A549 (cell line): Measurements from ENCODE around the gene DPP7. TPM values are rescaled to one million over a fixed set of nuclear protein-coding genes. Genes with fewer than 3 reads are reported as not detected.

Experiments used
- ATAC-seq, 2 experiments: fragments of 200-7000 bp in 1 of 2; fragments of >200 bp in 1 of 2; cut with Nextera tagmentation in 1 of 2; cut with Tn5 transposase in 1 of 2; 3 replicates each; pipeline versions ENCODE4 v1.8.0 to v1.9.1; 2018 to 2020; ENCODE audit warnings: mild to moderate bottlenecking in 1 of 2, moderate library complexity in 1 of 2
- CTCF ChIA-PET: fragments of 300-600 bp; sonication (Branson Sonifier 250); formaldehyde crosslinking; extraction: SDS; loops from one replicate; lab custom pipeline; 2021; ENCODE audit warnings: antibody characterized with exemption, inconsistent platforms; lab: Yijun Ruan, JAX
- POLR2A ChIA-PET: fragments of 350-600 bp; formaldehyde crosslinking; extraction: SDS; loops from one replicate; lab custom pipeline; 2021; ENCODE audit warnings: antibody characterized with exemption, inconsistent platforms; lab: Yijun Ruan, JAX
- DNase-seq, 2 experiments: peaks; one replicate each; pipeline versions ENCODE4 v3.0.0 to v3.0.0-alpha.2; 2011 to 2016; ENCODE audit warnings: low read depth in 1 of 2, low spot score in 1 of 2
- FAIRE-seq: peaks from 2 replicates; lab custom pipeline; 2011; peaks lifted over from hg19 to GRCh38; lab: Jason Lieb, UNC
- H3K27ac ChIP-seq, 2 experiments: fragments of >200 bp; sonication (Bioruptor Twin); formaldehyde crosslinking; 3 replicates each; pipeline ENCODE4 v1.5.1; 2016 to 2017
- H3K4me1 ChIP-seq: fragments of >200 bp; sonication (Bioruptor Twin); formaldehyde crosslinking; 3 replicates; pipeline ENCODE4 v1.6.1; 2016
- H3K4me2 ChIP-seq: fragments of >200 bp; sonication (Bioruptor Twin); formaldehyde crosslinking; 3 replicates; pipeline ENCODE4 v1.6.1; 2016
- H3K4me3 ChIP-seq: fragments of >200 bp; sonication (Bioruptor Twin); formaldehyde crosslinking; 3 replicates; pipeline ENCODE4 v1.5.1; 2016
- H3K9me3 ChIP-seq: fragments of >200 bp; sonication (Bioruptor Twin); formaldehyde crosslinking; 3 replicates; pipeline ENCODE4 v1.6.1; 2016
- BCL3 ChIP-seq: fragments of >200 bp; sonication (Bioruptor Twin); formaldehyde crosslinking; IDR thresholded peaks from 3 replicates; pipeline ENCODE4 v1.6.1; 2016
- BHLHE40 ChIP-seq: IDR thresholded peaks from 2 replicates; pipeline ENCODE4 v1.6.1; 2012; ENCODE audit warnings: low read depth, low read length, inconsistent platforms
- CEBPB ChIP-seq, 2 experiments: fragments of >200 bp in 1 of 2; sonication (Bioruptor Twin) in 1 of 2; formaldehyde crosslinking in 1 of 2; IDR thresholded peaks; 2 replicates each; pipeline ENCODE4 v1.6.1; 2012 to 2016
- CHD4 ChIP-seq: fragments of 200-600 bp; sonication (generic); IDR thresholded peaks from 2 replicates; pipeline ENCODE4 v1.6.1; 2016; ENCODE audit warnings: antibody characterized with exemption, mild to moderate bottlenecking, borderline replicate concordance
- CTCF ChIP-seq: fragments of >200 bp; sonication (Bioruptor Twin); formaldehyde crosslinking; IDR thresholded peaks from 3 replicates; pipeline ENCODE4 v1.5.1; 2016
- FOXS1 ChIP-seq: fragments of 250-450 bp; sonication (Bioruptor Pico); IDR thresholded peaks from 2 replicates; pipeline ENCODE4 v1.5.0; 2020; ENCODE audit warnings: mild to moderate bottlenecking, moderate library complexity
- HES2 ChIP-seq: fragments of >200 bp; sonication (Bioruptor Twin); formaldehyde crosslinking; IDR thresholded peaks from 2 replicates; pipeline ENCODE4 v1.6.1; 2016
- JUN ChIP-seq, 2 experiments: fragments of >200 bp; sonication (Bioruptor Twin); formaldehyde crosslinking; IDR thresholded peaks; 2 replicates in 1 of 2; 3 replicates in 1 of 2; pipeline ENCODE4 v1.6.1; 2016 to 2017
- NFE2L2 ChIP-seq: fragments of 150-350 bp; conservative IDR thresholded peaks from 2 replicates; pipeline ENCODE4 v1.6.1; 2014; ENCODE audit warnings: low read length
- PBX3 ChIP-seq: IDR thresholded peaks from 2 replicates; pipeline ENCODE4 v1.6.1; 2012
- PHF8 ChIP-seq: fragments of 200-600 bp; sonication (generic); IDR thresholded peaks from 2 replicates; pipeline ENCODE4 v1.6.1; 2016; ENCODE audit warnings: low read depth, mild to moderate bottlenecking, antibody characterized with exemption, moderate library complexity, borderline replicate concordance
- POLR2AphosphoS2 ChIP-seq: conservative IDR thresholded peaks from 2 replicates; pipeline ENCODE4 v1.6.1; 2012; ENCODE audit warnings: low read length, improper control_type of control experiment, inconsistent platforms
- RCOR1 ChIP-seq: fragments of 150-350 bp; IDR thresholded peaks from 2 replicates; pipeline ENCODE4 v1.6.1; 2014; ENCODE audit warnings: antibody characterized with exemption, low read length, low read depth
- REST ChIP-seq: fragments of 200-600 bp; sonication (generic); IDR thresholded peaks from 2 replicates; pipeline ENCODE4 v1.6.1; 2016; ENCODE audit warnings: antibody characterized with exemption, mild to moderate bottlenecking, moderate library complexity
- RFX5 ChIP-seq: fragments of 450-650 bp; IDR thresholded peaks from 2 replicates; pipeline ENCODE4 v1.7.1; 2014; ENCODE audit warnings: antibody characterized with exemption, mild to moderate bottlenecking, moderate library complexity
- RNF2 ChIP-seq: fragments of 200-600 bp; sonication (generic); IDR thresholded peaks from 2 replicates; pipeline ENCODE4 v1.6.1; 2016; ENCODE audit warnings: low read depth, mild to moderate bottlenecking, antibody characterized with exemption, moderate library complexity, borderline replicate concordance
- SREBF2 ChIP-seq: fragments of 450-650 bp; IDR thresholded peaks from 2 replicates; pipeline ENCODE4 v1.6.1; 2014; ENCODE audit warnings: mild to moderate bottlenecking, moderate library complexity
- TFCP2L1 ChIP-seq: fragments of 250-450 bp; sonication (Bioruptor Pico); IDR thresholded peaks from 2 replicates; pipeline ENCODE4 v1.5.0; 2021; ENCODE audit warnings: mild to moderate bottlenecking
- USF2 ChIP-seq: fragments of 450-650 bp; IDR thresholded peaks from 2 replicates; pipeline ENCODE4 v1.6.1; 2014; ENCODE audit warnings: antibody characterized with exemption
- ZSCAN20 ChIP-seq: fragments of 250-450 bp; sonication (Bioruptor Pico); IDR thresholded peaks from 2 replicates; pipeline ENCODE4 v1.8.0; 2022; ENCODE audit warnings: mild to moderate bottlenecking, moderate library complexity
- WGBS: methylation state at CpG from one replicate; pipeline ENCODE4 v1.1.6; 2017; ENCODE audit errors: missing lambda C conversion rate; 5-methylcytosine and 5-hydroxymethylcytosine counted together
- polyA plus RNA-seq, 4 experiments: library from polyadenylated mRNA; depleted of rRNA in 3 of 4; stranded (reverse); fragments of >200 nt; fragmentation: RNase III in 1 of 4; extraction: RNeasy Plus Mini Kit Qiagen cat#74134 plus additional on column Dnase treatment in 1 of 4; gene quantifications; 2 replicates in 3 of 4; 3 replicates in 1 of 4; pipeline ENCODE4 v1.2.3, GENCODE V29; 2011 to 2017

DPP7 gene
- polyA plus RNA-seq, 2 of the 4 experiments (the other 2 are of a cell fraction) = 27.6 to 71.8 TPM

GRCh38 chr9:137110147-137110910 lies 4.2 kb downstream of the DPP7 start:
- ATAC-seq = no peak
- FAIRE-seq = no peak
- Histone ChIP-seq H3K27ac (no peak overlapping the region), H3K4me1 (peaks cover 3% of the 10 kb centered on the region; the same call in 2 of the 3 replicates), H3K4me2 (no peak overlapping the region), H3K4me3 (no peak overlapping the region), H3K9me3 (no peaks in the 10 kb centered on the region)
- CTCF ChIA-PET = interaction anchor here (1.0 to 1.4 kb wide), 2 partner anchors 40 to 127 kb away, joined by 3 read pairs; partner anchors contain the start of gene SAPCD2
- WGBS = 90% methylated on average over 21 of the region's 38 CpGs
- POLR2A ChIA-PET = no interaction called here
- no peak for DNase-seq
- TF ChIP-seq CTCF (no peak), RFX5 (no peak), CEBPB (IDR thresholded peaks at IDR 0.05) (no peak), NFE2L2 (no peak), SREBF2 (no peak), BHLHE40 (no peak), PHF8 (no peak), FOXS1 (CRISPR knock-in tag) (no peak), CHD4 (no peak), PBX3 (no peak), RNF2 (no peak)
- TF ChIP-seq, all 56 proteins: peak for 0

GRCh38 chr9:137109250-137110146 lies 5.0 kb downstream of the DPP7 start:
- no peaks in the 10 kb centered on the region for H3K9me3 ChIP-seq
- H3K4me1 ChIP-seq = no peaks in the 10 kb centered on the region
- ATAC-seq (no peak; a peak in 1 of 6 replicates), DNase-seq (no peak), FAIRE-seq (no peak)
- POLR2A ChIA-PET = no interaction called here
- 88% methylated on average over 23 of the region's 34 CpGs for WGBS
- no peak overlapping the region for H3K4me3 ChIP-seq
- CTCF ChIA-PET = interaction anchor here (0.6 to 5.9 kb wide), 9 partner anchors 9 to 218 kb away, joined by 3 to 39 read pairs (median 4); partner anchors contain the start of genes MAN1B1 and SAPCD2
- no peak overlapping the region for H3K27ac ChIP-seq
- no peak overlapping the region for H3K4me2 ChIP-seq
- TF ChIP-seq JUN (IDR thresholded peaks at IDR 0.05) (no peak), CTCF (no peak), TFCP2L1 (CRISPR knock-in tag) (no peak), ZSCAN20 (no peak), BCL3 (no peak), RCOR1 (no peak), HES2 (no peak), REST (no peak), NFE2L2 (no peak), RFX5 (no peak), POLR2AphosphoS2 (no peak), USF2 (no peak), CEBPB (IDR thresholded peaks at IDR 0.05) (no peak)
